Fibroblast of skin of back (primary cell): ENCODE data around the gene NTN1.
"Not testable (repeated sequence)": the region's sequence is repeated elsewhere in the genome, so short reads cannot be mapped to it uniquely, and the experiment has no call there.

ENCODE experiments used
- DNase-seq: peaks from one replicate; pipeline ENCODE4 v3.0.0-alpha.2; 2013

The NTN1 gene

GRCh38 chr17:9253308-9253707 lies 232.0 kb downstream of the NTN1 start:
- DNase-seq: no peak

- no peak for DNase-seq
Measured at GRCh38 chr17:9254841-9255240, 233.5 kb downstream of the NTN1 start.

- no peak for DNase-seq
Measured at GRCh38 chr17:9255833-9256232, 234.5 kb downstream of the NTN1 start.

GRCh38 chr17:9256361-9256750 lies 235.0 kb downstream of the NTN1 start:
- DNase-seq: no peak

GRCh38 chr17:9256751-9257629 lies 235.7 kb downstream of the NTN1 start:
- DNase-seq: no peak

- DNase-seq: not testable (repeated sequence)
Measured at GRCh38 chr17:9257630-9257965, 236.3 kb downstream of the NTN1 start.

GRCh38 chr17:9258115-9259015 lies 237.1 kb downstream of the NTN1 start:
- DNase-seq: no peak

- DNase-seq: no peak
Measured at GRCh38 chr17:9259419-9259818, 238.1 kb downstream of the NTN1 start.

- DNase-seq: no peak
Measured at GRCh38 chr17:9261081-9262012, 240.0 kb downstream of the NTN1 start.

- peak; percentile 9 for DNase-seq
Measured at GRCh38 chr17:9266031-9266680, 244.8 kb downstream of the NTN1 start.

- DNase-seq: no peak
Measured at GRCh38 chr17:9266697-9267117, 245.4 kb downstream of the NTN1 start.

- no peak for DNase-seq
Measured at GRCh38 chr17:9268546-9268945, 247.2 kb downstream of the NTN1 start.

GRCh38 chr17:9269350-9270035 lies 248.2 kb downstream of the NTN1 start:
- no peak for DNase-seq

GRCh38 chr17:9270921-9271320 lies 249.6 kb downstream of the NTN1 start:
- no peak for DNase-seq

GRCh38 chr17:9271989-9272388 lies 250.7 kb downstream of the NTN1 start:
- DNase-seq: no peak

GRCh38 chr17:9272501-9273200 lies 251.3 kb downstream of the NTN1 start:
- peak; percentile 20 for DNase-seq

GRCh38 chr17:9273428-9274391 lies 252.4 kb downstream of the NTN1 start:
- DNase-seq: no peak

GRCh38 chr17:9274973-9275372 lies 253.7 kb downstream of the NTN1 start:
- DNase-seq: no peak

- DNase-seq: no peak
Measured at GRCh38 chr17:9279893-9280292, 258.6 kb downstream of the NTN1 start.
